Measurements from ENCODE around the gene BEND7. TPM values are rescaled to one million over a fixed set of nuclear protein-coding genes. Genes with fewer than 3 reads are reported as not detected.
"Not testable (repeated sequence)": the region's sequence is repeated elsewhere in the genome, so short reads cannot be mapped to it uniquely, and the experiment has no call there.

The BEND7 gene
- total RNA-seq, 4 donors from 2014 or later: 9.7 to 22.2 (median 14.3) TPM

- TF ChIP-seq CTCF (IDR thresholded peaks at IDR 0.05): no peak
- DNase-seq (ENCODE audit: low spot score) (no peak), ATAC-seq (ENCODE audit: low FRiP score) (no peak)
Measured at GRCh38 chr10:13441476-13441875, 87.3 kb downstream of the BEND7 start.

- DNase-seq (ENCODE audit: low spot score) (no peak), ATAC-seq (ENCODE audit: low FRiP score) (peak; percentile 77)
- TF ChIP-seq CTCF (IDR thresholded peaks at IDR 0.05): no peak
Measured at GRCh38 chr10:13440185-13441061, 88.4 kb downstream of the BEND7 start.

GRCh38 chr10:13439313-13440184 lies 89.3 kb downstream of the BEND7 start:
- ATAC-seq (ENCODE audit: low FRiP score) (peak; percentile 58), DNase-seq (ENCODE audit: low spot score) (no peak)
- no peak for TF ChIP-seq CTCF (IDR thresholded peaks at IDR 0.05)

GRCh38 chr10:13437026-13437555 lies 91.7 kb downstream of the BEND7 start:
- no peak for DNase-seq (ENCODE audit: low spot score)

GRCh38 chr10:13427943-13428342 lies 100.9 kb downstream of the BEND7 start:
- not testable (repeated sequence) for DNase-seq (ENCODE audit: low spot score); ATAC-seq (ENCODE audit: low FRiP score)

More at GRCh38 chr10:13437026-13437555, 91.7 kb downstream of the BEND7 start:
- no peak for ATAC-seq (ENCODE audit: low FRiP score)
- no peak for TF ChIP-seq CTCF (IDR thresholded peaks at IDR 0.05)

- DNase-seq (ENCODE audit: low spot score) (no peak), ATAC-seq (ENCODE audit: low FRiP score) (no peak)
- TF ChIP-seq CTCF (IDR thresholded peaks at IDR 0.05): no peak
Measured at GRCh38 chr10:13425397-13425796, 103.4 kb downstream of the BEND7 start.

GRCh38 chr10:13422800-13423199 lies 106.0 kb downstream of the BEND7 start:
- no peak for TF ChIP-seq CTCF (IDR thresholded peaks at IDR 0.05)
- no peak for ATAC-seq (ENCODE audit: low FRiP score)
- DNase-seq (ENCODE audit: low spot score): no peak

All from omental fat pad (tissue), 4 donors.